CD14-positive monocyte (primary cell): ENCODE measurements around the gene ST3GAL3. TPM values are rescaled to one million over a fixed set of nuclear protein-coding genes. Genes with fewer than 3 reads are reported as not detected.

Experiments used
- DNase-seq, 3 donors: peaks; one replicate each; pipeline ENCODE4 v3.0.0-alpha.2; 2011 to 2022
- H2AFZ ChIP-seq: 2 replicates; pipeline ENCODE4 v1.6.0; 2012; ENCODE audit warnings: mild to moderate bottlenecking, low read depth, low read length, inconsistent platforms; ENCODE audit not compliant: insufficient read depth, poor library complexity, severe bottlenecking
- H3K27ac ChIP-seq, 2 donors: 1 replicate in 1 of 2; 2 replicates in 1 of 2; pipeline ENCODE4 v1.5.1; 2012 to 2013; ENCODE audit warnings: low read length in 2 of 2, control low read depth in 1 of 2, inconsistent platforms in 1 of 2, low read depth in 1 of 2, mild to moderate bottlenecking in 1 of 2
- H3K27me3 ChIP-seq, 2 donors: one replicate each; pipeline versions ENCODE4 v1.6.0 to v1.6.1; 2011 to 2013; ENCODE audit warnings: low read length in 2 of 2; ENCODE audit not compliant: control insufficient read depth in 2 of 2, insufficient read depth in 2 of 2
- H3K36me3 ChIP-seq, 2 donors: replicated peaks in 1 of 2; 1 replicate in 1 of 2; 2 replicates in 1 of 2; pipeline versions ENCODE4 v1.5.1 to v1.6.1; 2012 to 2013; ENCODE audit warnings: low read length in 2 of 2, control low read depth in 1 of 2, inconsistent platforms in 1 of 2, mild to moderate bottlenecking in 1 of 2; ENCODE audit not compliant: insufficient read depth in 2 of 2, control insufficient read depth in 1 of 2
- H3K4me1 ChIP-seq, 2 donors: 1 replicate in 1 of 2; 2 replicates in 1 of 2; pipeline versions ENCODE4 v1.5.1 to v1.6.1; 2012 to 2013; ENCODE audit warnings: low read length in 2 of 2, control low read depth in 1 of 2, inconsistent platforms in 1 of 2, mild to moderate bottlenecking in 1 of 2, moderate library complexity in 1 of 2; ENCODE audit not compliant: insufficient read depth in 2 of 2, control insufficient read depth in 1 of 2
- H3K4me2 ChIP-seq: replicated peaks from 2 replicates; pipeline ENCODE3; 2012; ENCODE audit warnings: low read length, moderate library complexity, mild to moderate bottlenecking; ENCODE audit not compliant: poor library complexity, severe bottlenecking; ENCODE audit errors: extremely low read depth
- H3K4me3 ChIP-seq, 3 experiments: fragments of 200-600 bp in 1 of 3; sonication (generic) in 1 of 3; replicated peaks in 1 of 3; 1 replicate in 2 of 3; 2 replicates in 1 of 3; pipeline ENCODE4 v1.5.1; 2011 to 2013; ENCODE audit warnings: low read length in 3 of 3, mild to moderate bottlenecking in 3 of 3, control low read depth in 2 of 3, low read depth in 2 of 3, inconsistent platforms in 1 of 3, moderate library complexity in 1 of 3
- H3K79me2 ChIP-seq: 2 replicates; pipeline ENCODE4 v1.6.0; 2012; ENCODE audit warnings: mild to moderate bottlenecking, control low read depth, inconsistent platforms, low read length, moderate library complexity; ENCODE audit not compliant: insufficient read depth
- H3K9ac ChIP-seq: 2 replicates; pipeline ENCODE4 v1.6.0; 2017; ENCODE audit warnings: low read length, mild to moderate bottlenecking; ENCODE audit not compliant: insufficient read depth, poor library complexity, severe bottlenecking
- H3K9me3 ChIP-seq, 2 donors: replicated peaks in 1 of 2; 1 replicate in 1 of 2; 2 replicates in 1 of 2; pipeline versions ENCODE4 v1.5.1 to v1.6.1; 2012 to 2013; ENCODE audit warnings: low read length in 2 of 2, control low read depth in 1 of 2; ENCODE audit not compliant: control insufficient read depth in 1 of 2, insufficient read depth in 1 of 2
- H4K20me1 ChIP-seq: 2 replicates; pipeline ENCODE4 v1.6.0; 2012; ENCODE audit warnings: mild to moderate bottlenecking, low read length, control low read depth, moderate library complexity; ENCODE audit not compliant: insufficient read depth
- H3K27ac Mint-ChIP-seq, 7 donors: one replicate each; pipeline ENCODE4 v1.8.0; 2020; ENCODE audit warnings: mild to moderate bottlenecking in 7 of 7, mixed read lengths in 7 of 7, moderate library complexity in 6 of 7, inconsistent platforms in 2 of 7
- H3K27me3 Mint-ChIP-seq, 3 donors: one replicate each; pipeline ENCODE4 v1.8.0; 2021 to 2022; ENCODE audit warnings: low read depth in 3 of 3, mild to moderate bottlenecking in 3 of 3, mixed read lengths in 3 of 3, moderate library complexity in 3 of 3, inconsistent platforms in 1 of 3
- H3K36me3 Mint-ChIP-seq, 2 donors: one replicate each; pipeline ENCODE4 v1.8.0; 2020; ENCODE audit warnings: mixed read lengths in 2 of 2, inconsistent platforms in 1 of 2, mild to moderate bottlenecking in 1 of 2
- H3K4me1 Mint-ChIP-seq: one replicate; pipeline ENCODE4 v1.8.0; 2020; ENCODE audit warnings: mild to moderate bottlenecking, mixed read lengths
- H3K4me3 Mint-ChIP-seq, 2 donors: one replicate each; pipeline ENCODE4 v1.8.0; 2020; ENCODE audit warnings: mild to moderate bottlenecking in 2 of 2, mixed read lengths in 2 of 2, moderate library complexity in 1 of 2
- H3K9me3 Mint-ChIP-seq, 7 donors: one replicate each; pipeline ENCODE4 v1.8.0; 2020 to 2022; ENCODE audit warnings: mixed read lengths in 7 of 7, mild to moderate bottlenecking in 6 of 7, moderate library complexity in 6 of 7, inconsistent platforms in 2 of 7
- CTCF ChIP-seq: fragments of 200-600 bp; IDR thresholded peaks from one replicate; pipeline ENCODE4 v1.8.0; 2022; ENCODE audit warnings: antibody characterized with exemption, mild to moderate bottlenecking
- WGBS: methylation state at CpG from one replicate; pipeline ENCODE4 v1.1.5; 2013; ENCODE audit warnings: missing lambda C conversion rate; ENCODE audit not compliant: insufficient coverage; 5-methylcytosine and 5-hydroxymethylcytosine counted together
- intact Hi-C, 2 donors: fragments of 100-400 bp; cut with micrococcal nuclease; formaldehyde crosslinking; loops; one replicate each; pipeline versions ENCODE4 v1.15.0 to v1.15.1; 2023
- polyA plus RNA-seq, 3 donors: library from polyadenylated mRNA; depleted of rRNA in 1 of 3; unstranded in 2 of 3; stranded (reverse) in 1 of 3; fragments of 300-500 nt in 2 of 3; fragments of >200 nt in 1 of 3; fragmentation: Illumina TruSeq in 2 of 3; gene quantifications; 1 replicate in 2 of 3; 2 replicates in 1 of 3; pipeline ENCODE4 v1.2.3, GENCODE V29; 2012 to 2021

Gene ST3GAL3
- polyA plus RNA-seq, 3 donors = 1.6 to 4.5 (median 2.1) TPM

DNA sequence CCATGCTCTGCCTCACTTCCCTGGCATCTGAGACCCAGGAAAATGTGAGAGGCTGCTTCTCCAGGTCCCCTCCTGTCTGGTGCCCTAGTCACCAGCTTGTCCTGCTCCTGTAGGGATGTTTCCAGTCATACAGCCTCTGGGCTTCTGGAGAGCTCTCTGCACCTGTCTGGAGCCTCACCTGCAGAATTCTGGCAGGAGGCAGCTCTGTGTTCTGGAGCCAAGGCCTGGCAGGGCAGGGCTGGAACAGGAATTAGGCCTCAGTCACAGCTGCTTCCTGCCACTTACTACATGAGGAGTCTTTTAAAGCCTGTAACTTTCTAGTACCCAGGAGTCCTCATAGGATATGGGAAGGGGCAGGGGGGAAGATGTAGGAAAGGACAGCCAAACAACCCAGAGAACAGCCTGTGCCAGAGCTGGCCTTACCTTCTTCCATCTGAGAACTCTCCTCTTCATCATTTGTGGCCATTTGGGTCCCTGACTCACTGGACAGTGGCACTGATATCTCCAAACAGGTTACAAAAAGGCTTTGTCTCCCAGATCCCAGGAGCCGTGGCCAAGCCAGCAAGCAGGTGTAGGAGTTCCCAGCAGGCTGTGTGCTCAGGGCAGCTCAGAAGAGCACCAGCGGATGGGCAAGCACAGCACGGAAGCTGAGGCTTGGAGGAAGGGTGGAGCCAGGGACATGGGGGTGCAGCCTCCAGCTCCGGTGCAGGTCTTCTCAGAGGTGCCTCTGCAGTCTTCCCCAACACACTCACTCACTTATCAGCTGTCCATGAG is 194.9 kb downstream of the ST3GAL3 start:
- Histone ChIP-seq H3K79me2 (no peaks in the 10 kb centered on the region), H3K9ac (no peak overlapping the region), H3K4me3 (no peak overlapping the region), H3K4me2 (no peak overlapping the region), H3K4me1 (no peaks in the 10 kb centered on the region), H2AFZ (no peak overlapping the region), H3K9me3 (no peaks in the 10 kb centered on the region), H3K36me3 (peaks cover 20 to 42% of the 10 kb centered on the region in 2 donors), H3K27ac (no peak overlapping the region), H4K20me1 (no peaks in the 10 kb centered on the region), H3K27me3 (no peaks in the 10 kb centered on the region)
- no peaks in the 10 kb centered on the region for H3K4me1 Mint-ChIP-seq
- H3K4me3 Mint-ChIP-seq = no peak overlapping the region
- intact Hi-C loops = no loop called here
- peaks cover 36 to 57% of the 10 kb centered on the region in 2 donors for H3K36me3 Mint-ChIP-seq
- no peak for DNase-seq
- TF ChIP-seq CTCF = no peak
- H3K27ac Mint-ChIP-seq = peak overlapping the region in 4 of 7 donors; percentile 5 to 43 (median 18)
- H3K9me3 Mint-ChIP-seq = peaks cover 0 to 8% (median 2%) of the 10 kb centered on the region in 7 donors
- H3K27me3 Mint-ChIP-seq = peaks cover 0 to 2% (median 0%) of the 10 kb centered on the region in 3 donors
- 83% methylated on average over 4 of the region's 4 CpGs for WGBS

GRCh38 chr1:43904660-43905551 is 197.6 kb downstream of the ST3GAL3 start:
- H3K36me3 ChIP-seq = peaks cover 6 to 16% of the 10 kb centered on the region in 2 donors
- no peaks in the 10 kb centered on the region for H3K79me2 ChIP-seq
- no peak overlapping the region for H3K4me3 ChIP-seq
- H3K4me2 ChIP-seq = no peak overlapping the region
- Mint-ChIP-seq H3K27ac (no peak overlapping the region), H3K4me3 (no peak overlapping the region), H3K27me3 (peaks cover 0 to 2% (median 1%) of the 10 kb centered on the region in 3 donors), H3K4me1 (no peaks in the 10 kb centered on the region), H3K9me3 (peaks cover 0 to 8% (median 2%) of the 10 kb centered on the region in 7 donors), H3K36me3 (peaks cover 31 to 36% of the 10 kb centered on the region in 2 donors)
- H3K27me3 ChIP-seq = no peaks in the 10 kb centered on the region
- no peak overlapping the region for H2AFZ ChIP-seq
- no peaks in the 10 kb centered on the region for H3K4me1 ChIP-seq
- intact Hi-C loops = no loop called here
- 52% methylated on average over 5 of the region's 7 CpGs for WGBS
- H3K9me3 ChIP-seq = no peaks in the 10 kb centered on the region
- no peak overlapping the region for H3K9ac ChIP-seq
- H4K20me1 ChIP-seq = no peaks in the 10 kb centered on the region
- DNase-seq = no peak
- no peak overlapping the region for H3K27ac ChIP-seq
- TF ChIP-seq CTCF = no peak
